Frontal cortex (tissue), 4 donors: ENCODE data around the gene CALU. TPM values are rescaled to one million over a fixed set of nuclear protein-coding genes. Genes with fewer than 3 reads are reported as not detected.

ENCODE experiments used
- DNase-seq, 2 donors: peaks; one replicate each; pipeline ENCODE4 v3.0.0; 2012; ENCODE audit warnings: low spot score in 2 of 2
- FAIRE-seq: peaks from 2 replicates; lab custom pipeline; 2012; peaks lifted over from hg19 to GRCh38; lab: Jason Lieb, UNC
- total RNA-seq: library from RNA; depleted of rRNA; stranded (reverse); fragments of >200 nt; gene quantifications from one replicate; pipeline ENCODE4 v1.2.3, GENCODE V29; 2014
- donor health status: control.
- donor health status: control.
- donor health status: control.

The CALU gene
- total RNA-seq, 1 donor from 2014 or later = 55.0 TPM

DNA sequence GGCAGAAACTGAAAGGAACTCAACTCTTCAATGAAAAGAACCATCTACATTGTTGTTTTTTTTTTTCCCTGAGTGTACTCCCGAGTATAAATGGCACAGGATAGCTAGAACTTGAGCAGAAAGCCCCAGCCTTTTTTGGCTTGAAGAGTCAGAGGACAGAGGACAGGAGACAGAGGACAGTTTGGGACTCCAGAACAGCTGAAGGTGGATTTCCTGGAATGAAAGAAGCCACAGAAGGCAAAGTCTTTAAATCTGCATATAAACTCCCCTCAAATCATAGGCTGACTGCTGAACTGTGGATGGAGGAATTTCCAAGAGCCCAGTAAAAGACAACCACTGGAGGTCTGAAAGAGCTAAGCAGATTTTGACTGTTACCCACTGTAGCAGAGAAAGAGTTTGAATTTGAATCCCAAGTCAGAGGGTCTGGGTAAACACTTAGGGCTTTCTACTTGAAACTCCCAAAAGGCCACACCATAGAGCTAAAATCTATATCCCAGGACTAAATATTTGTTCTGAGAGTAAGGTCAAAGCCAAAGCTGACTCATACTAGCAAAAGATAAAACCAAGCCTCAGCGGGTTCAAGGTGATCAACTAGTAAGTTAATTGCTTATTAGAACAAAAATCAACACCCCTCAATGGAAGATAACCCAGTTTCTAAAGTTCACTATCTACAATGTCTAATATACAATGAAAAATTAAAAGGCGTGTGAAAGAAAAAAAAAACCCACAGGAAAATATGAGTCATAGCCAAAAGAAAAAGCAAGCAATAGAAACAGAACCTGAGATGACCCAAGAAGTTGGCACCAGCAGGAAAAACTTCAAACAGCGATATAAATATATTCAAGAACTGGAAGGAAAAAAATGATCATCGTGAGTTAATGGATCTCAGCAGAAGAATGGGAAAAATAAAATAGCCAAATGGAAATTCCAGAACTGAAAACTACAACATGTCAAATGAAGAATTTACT lies 38.3 kb downstream of the CALU start:
- DNase-seq (no peak), FAIRE-seq (no peak)

DNA sequence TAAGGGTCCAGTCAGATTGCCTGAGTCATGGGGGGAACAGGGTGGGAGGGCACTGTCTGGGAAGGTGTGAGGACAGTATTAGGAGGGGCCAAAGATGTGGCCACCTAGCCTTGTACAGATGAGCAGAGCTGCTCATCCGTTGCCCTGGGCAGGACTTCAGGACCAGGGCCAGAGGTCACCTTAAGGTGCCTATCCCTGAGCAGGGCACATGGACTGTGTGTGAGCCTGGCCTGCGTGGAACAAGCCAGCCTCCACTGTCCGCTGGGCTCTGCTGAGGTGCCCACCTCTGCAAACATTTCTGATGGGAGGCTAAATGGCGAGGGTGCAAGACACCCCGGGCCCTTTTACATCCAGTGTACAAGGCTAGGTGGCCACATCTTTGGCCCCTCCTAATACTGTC lies 39.8 kb downstream of the CALU start:
- DNase-seq (no peak), FAIRE-seq (no peak)

DNA sequence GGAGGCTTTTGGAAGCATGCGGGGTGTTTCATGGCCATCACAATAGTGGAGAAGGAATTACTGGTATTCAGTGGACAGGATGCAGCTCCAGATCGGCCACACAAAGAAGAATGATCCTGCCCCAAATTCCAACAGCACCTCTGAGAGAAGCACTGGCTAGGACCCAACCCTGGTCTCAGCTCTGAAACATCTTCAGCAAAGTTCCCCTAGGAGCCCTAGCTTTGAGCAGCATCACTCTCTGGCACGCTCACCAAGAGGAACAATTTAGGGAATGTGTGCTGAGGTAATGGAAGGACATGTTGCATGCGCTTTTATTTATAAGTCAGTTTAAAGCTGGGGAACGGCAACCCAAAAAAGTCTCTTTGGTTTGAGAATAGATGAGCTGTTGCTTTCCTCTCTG lies 42.0 kb downstream of the CALU start:
- FAIRE-seq (no peak), DNase-seq (no peak)

DNA sequence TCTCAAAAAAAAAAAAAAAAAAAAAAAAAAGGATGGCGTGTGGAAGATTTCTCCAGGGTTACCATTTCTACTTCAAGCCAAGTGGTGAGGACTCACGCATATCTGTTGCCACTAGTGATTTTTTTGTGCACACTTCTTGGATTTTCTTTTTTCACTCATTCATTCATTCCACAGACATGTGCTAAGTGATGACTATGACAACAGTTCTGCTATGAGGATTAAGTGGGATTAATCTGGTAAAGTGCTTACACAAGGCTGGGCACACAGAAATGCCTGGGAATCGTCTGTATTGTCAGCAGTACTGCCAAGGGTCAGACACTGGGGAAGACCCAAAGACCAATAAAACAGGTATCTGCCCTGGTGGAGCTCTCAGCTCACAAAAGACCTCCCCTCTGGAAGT lies 42.7 kb downstream of the CALU start:
- FAIRE-seq = no peak
- DNase-seq = no peak

DNA sequence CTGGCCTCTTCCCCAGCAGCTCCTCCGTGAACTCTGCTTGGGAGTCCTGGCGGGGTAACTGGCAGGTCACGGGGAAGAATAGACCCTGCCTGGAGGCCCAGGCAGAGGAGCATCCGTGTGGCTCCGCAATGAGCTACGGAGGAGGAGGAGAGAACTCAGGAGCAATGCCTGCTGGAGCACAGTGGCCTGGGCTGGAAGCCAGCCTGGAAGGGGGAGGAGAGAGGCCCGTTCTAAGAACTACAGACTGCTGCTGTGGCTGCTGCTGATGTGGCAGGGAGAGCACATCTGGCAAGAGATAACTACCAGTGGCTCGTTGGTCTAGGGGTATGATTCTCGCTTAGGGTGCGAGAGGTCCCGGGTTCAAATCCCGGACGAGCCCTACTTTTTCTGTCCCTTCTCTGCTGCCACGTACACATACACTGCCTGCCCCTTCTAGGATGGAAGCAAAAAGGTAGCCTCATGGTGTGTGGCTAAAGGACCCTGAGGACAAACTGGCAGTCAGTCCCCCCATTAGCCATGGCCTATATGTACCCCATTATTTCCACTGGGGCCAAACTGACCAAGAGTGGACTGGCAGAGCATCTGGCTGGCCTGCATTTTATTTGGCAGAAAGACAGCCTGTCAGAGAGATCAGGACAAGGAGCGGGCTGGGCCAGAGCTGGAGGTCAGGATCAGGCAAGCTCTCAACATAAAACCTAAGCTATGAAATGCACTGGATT lies 44.1 kb downstream of the CALU start:
- DNase-seq (no peak), FAIRE-seq (no peak)

DNA sequence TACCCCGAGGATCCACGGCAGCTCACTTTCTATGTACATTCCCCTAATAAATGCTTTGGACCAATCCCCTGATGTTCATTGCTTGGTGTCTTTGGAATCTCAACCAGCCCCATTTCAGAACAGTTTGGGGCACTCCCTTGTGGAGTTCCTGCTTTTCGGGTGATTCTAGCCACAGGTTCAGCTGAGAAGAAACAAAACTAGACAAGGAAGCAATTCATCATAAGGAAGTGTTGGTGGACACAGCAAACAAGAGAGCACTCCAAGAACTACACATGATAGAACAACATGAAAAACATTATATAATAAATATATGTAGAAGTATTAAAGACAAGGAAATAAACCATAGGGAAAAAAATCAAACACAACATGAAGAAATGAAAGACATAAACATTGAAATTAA lies 46.6 kb downstream of the CALU start:
- DNase-seq (no peak), FAIRE-seq (no peak)

DNA sequence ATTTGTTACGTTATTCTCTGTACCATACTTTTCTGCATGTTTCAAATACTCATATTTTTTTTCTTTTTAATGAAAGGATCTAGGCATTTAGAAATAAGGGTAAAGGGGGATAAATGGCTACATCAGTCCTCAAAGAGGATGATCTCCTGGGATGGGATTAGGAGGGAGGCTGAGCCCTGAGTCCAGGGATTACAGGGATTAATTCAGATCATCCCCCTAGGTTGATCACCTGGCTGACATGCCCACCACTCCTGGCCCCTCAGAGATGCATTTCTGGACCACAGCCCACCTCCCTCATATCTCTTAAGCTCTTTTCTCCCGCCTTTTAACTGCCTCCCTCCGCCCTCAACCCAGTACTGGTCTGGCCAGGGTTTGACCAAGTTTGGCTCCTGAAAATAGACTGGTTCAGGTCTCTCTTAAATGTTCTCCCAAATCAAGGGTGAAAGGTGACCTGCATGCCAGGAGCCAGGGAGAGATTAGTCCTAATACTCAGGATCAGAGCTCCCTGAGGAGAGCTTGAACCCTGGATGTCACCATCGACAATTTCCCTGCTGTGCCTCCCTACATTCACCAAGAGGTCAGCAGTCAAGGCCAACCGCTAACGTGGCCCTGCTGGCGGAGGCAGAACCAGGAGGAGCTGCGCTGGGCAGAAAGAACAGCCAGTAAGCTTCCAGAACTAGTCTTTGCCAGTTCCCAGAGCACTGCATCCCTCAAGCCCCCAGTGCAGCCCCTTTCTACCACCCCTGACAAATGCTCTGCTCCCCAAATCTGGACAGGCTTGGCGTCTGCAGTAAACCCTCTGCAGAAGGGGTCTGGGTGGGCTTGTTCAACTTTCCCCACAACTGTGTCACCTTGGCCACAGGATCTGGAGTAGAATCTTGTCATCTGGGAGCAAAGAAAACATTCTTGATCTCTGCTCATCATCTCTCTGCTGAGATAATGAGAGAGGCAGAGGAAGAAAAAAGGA lies 49.6 kb downstream of the CALU start:
- no peak for DNase-seq
- no peak for FAIRE-seq

DNA sequence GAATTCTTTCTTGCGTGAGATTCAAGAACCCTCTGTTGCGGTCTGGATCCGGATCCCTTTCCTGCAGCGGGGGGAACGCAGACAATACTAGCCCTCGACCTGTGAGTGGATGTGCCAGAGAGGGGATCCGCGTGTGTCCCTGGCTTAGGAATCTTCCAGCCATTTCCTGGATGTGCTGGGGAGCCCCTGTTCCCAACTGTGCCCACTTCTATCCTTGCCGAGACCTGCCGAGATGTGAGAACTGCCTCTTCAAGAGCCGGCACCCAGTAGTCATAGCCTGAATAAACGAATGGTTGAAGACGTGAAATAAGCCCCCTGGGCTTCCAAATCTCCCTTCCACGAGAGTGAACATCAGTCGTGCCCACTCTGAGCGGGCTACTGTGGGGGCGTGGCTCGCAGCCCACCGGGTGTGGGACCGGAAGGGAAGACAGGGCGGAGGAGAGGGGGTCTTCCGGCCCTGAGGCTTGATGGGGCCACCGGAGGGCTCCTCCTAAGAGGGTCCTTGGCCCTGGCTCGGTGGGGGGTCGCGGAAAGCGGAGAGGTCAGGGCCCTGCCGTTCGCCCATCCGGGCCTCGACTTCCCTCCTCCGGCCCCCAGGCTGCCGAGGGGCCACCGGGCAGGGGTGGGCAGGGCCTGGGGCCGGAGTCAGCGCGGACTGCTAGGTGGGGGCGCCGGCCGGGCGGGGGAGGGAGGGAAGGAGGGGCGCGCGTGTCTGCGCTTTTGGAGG lies 51.3 kb downstream of the CALU start:
- no peak for FAIRE-seq
- DNase-seq = no peak

DNA sequence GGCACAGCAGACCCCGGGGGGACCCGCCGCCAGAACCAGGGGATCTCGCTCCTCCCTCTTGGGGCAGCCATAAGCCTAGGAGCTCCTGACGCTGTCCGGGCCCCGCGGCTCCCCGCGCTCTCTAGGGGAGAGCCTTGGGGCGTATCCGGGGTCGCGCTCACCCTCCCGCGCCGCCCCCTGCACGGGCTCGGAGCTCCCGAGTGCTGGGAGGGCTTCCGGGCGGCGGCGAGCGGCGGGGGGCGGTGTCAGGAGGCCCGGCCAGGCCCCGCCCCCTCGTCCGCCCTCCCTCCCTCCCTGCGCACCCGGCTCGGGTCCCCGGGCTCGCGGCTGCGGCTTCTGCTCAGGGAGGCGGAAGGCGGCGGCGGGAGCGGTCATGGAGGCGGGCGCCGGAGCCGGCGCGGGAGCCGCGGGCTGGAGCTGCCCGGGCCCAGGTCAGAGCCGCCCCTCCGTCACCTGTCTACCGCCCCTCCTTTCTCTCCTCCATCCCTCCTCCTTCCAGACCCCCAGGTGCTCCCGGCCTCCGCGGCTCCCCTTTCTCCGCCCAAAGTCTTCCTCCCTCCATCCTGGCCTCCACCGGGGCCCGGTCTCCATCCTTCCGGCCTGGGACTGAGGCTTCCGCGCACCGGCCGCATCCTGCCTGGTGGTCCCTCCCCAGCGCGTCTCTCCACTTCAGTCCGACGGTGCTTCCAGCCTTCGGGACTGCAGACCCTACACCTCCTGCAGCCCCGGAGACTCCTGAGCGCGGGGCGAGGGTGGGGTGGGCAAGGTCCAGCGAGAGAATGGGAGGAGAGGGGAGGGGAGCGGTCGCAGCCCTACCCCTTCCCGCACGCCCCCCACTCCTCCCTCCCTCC lies 52.2 kb downstream of the CALU start, which contains the start of gene CCDC136:
Gene CCDC136, plus strand, starts transcription at position 848 of the 851 bp plus-strand sequence. CDS start 444 bp downstream, outside the sequence.
- peak; percentile 82 for DNase-seq
- FAIRE-seq = no peak

DNA sequence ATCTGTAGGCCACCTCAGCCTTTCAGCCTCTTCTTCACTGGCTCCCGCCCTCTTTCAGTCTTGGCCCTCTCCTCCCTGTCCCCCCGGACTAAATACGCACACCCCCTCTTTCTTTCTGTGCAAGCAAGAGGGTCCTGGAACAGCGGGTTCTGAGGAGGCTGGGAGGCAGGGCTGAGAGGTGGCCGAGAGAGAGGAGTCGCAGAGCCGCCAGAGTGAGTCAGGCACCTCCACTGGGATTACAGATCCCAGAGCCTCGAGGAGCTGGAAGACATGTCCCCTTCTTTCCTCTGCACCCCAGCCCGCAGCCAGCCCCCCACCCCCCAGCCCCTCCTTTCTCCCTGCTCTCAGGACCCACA lies 52.8 kb downstream of the CALU start:
- no peak for FAIRE-seq
- peak in 1 of 2 donors; percentile 49 for DNase-seq

DNA sequence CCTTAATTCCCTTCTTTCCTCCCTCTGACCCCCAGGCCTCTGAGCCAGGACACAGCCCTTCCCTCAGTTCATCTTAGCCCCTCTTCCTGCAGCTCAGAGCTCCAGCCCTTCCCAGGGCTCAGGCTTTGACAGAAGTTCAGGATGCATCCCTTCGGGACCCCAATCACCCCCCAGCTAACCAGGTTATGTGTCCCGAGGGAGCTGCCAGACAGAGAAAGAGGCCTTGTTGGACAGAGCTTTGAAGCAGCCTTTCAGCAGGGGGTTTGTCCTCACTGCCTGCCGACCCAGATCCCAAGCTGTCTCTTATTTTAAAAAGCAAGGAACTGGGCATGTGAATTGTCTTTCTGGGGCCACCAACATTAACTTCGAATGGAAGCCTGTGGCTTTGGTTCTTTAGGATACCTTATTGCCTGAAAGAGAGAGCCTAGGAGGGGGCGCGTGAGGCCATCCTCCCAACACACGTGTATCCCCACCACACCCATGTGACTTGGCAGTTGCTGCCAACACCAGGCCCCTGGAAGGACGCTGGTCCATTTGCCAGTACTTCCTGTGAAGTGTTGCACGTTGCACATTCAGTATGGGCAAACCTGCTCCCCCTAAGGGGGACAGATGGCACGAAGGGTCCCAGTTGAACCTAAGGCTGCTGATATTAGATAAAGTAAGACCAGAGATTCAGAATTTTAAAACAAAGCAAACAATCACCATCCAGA lies 53.5 kb downstream of the CALU start:
- DNase-seq = no peak

DNA sequence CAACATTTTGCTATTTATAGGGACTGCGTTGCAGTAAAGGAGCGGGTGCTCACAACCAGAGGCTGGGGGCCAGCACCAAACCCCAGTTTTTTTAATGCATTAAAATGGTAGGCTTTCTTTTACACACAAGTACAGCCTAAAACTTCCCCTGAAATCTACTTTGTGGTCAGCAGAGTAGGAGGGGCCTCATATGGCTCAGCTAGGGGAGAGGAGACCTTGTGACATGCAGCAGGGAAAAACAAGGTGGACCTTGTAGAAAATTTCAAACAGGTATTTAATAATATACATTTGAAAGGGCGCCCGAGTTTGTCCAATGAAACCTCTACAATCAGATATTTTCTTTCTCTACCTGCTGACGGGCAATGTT lies 54.0 kb downstream of the CALU start:
- no peak for DNase-seq
- FAIRE-seq = no peak

More for the DNA sequence above, 53.5 kb downstream of the CALU start:
- no peak for FAIRE-seq

DNA sequence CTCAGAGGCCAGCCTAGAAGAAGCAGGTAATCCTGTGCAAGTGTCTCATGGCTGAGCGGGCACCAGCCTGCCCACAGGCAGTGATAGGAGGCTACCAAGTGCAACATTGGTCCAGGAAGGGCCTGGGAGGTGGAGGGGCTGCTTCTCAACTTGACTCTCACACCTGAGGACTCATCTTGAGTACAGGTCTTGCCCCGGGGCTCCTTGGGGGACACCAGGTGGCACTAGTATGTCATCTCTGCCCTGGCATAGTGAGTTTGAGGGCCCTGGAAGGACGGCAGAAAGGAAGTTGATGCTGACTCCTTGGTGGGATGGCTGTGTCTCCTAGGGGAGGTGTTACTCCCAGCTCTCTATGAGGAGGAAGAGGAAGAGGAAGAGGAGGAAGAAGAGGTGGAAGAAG lies 54.9 kb downstream of the CALU start:
- FAIRE-seq (no peak), DNase-seq (no peak)

DNA sequence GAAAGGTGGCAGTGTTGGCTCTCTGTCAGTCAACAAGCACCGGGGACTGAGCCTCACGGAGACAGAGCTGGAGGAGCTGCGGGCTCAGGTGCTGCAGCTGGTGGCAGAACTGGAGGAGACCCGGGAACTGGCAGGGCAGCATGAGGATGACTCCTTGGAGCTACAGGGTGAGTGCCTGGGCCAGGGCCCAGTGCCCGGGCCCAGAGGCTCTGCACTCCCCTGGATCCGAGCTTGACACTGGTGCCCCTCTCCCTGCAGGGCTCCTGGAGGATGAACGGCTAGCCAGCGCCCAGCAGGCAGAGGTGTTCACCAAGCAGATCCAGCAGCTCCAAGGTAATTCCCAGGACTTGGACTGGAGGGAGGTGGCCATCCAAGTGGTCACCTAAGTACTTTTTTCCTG lies 55.3 kb downstream of the CALU start:
- DNase-seq (no peak), FAIRE-seq (no peak)

DNA sequence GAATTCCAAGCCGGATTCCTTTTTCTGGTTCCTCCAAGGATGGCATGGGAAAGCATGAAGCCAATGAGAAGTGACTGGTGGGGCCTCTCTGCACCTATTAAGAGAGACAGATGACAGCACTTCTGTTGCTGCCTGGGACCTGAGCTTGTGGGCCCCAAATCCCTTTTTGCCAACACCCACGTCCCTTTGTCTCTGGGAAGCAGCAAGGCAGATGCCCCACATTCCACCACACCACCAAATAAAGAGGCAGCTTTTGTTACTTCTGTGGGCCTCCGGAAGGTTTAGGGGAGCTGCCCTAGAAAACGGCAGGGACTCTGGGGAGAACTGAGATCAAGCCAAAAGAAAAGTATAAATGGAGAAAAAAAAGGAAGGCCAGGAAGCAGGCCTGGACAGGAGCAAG lies 56.0 kb downstream of the CALU start:
- FAIRE-seq = no peak

DNA sequence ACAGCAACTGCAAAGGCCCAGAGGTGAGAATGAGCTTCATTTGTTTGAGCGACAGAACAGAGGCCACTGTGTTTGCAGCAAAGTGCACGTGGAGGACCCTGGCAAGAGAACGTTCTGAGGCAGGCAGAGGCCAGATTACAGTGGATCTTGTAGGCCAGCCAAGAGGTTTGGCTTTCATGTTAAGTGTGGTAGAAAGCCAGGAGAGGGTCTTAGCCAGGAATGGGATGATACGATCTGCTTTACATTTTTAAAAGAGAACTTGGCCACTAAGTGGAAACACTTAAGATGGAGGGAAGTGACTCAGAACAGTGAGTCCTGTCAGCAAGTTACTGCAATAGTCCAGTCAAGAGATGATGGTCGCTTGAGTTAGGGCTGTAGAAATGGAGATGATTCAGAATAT lies 57.2 kb downstream of the CALU start:
- DNase-seq (no peak), FAIRE-seq (no peak)

More for the DNA sequence above, 56.0 kb downstream of the CALU start:
- DNase-seq = no peak

DNA sequence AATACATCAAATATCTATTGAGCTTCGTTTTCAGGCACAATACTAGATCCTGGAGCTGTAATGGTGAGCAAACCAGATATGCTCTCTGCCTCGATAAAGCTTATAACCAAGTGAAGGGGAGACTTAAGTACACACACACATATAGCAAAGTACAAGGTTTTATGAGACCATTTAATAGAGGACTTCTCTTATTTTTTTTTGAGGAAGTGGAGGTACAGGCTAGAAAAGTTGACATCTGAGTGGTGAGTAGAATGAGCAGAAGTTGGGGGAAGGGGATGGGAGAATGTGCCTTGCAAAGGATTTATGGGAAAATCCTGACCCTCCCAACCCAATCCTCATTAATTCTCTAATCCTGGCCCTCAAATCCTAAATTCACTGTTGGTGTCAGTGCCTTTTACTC lies 60.3 kb downstream of the CALU start:
- DNase-seq (no peak), FAIRE-seq (no peak)

DNA sequence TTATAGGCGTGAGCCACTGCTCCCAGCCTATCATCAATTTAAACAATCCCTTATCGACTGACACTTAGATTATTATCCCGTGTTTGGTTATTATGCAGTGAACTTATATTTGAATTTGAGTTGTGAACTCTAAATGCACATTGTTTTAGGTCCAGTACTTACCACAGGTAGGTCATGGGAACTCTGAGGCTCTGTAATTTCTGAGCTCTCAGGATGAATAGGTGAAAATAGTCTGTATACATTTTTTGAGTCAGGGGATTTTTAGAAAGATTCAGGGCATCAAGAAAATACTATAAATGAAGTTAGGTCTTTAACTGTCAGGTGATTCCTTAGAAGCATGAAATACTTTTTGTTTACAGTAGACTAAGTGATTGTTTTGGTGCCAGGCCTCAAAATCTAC lies 61.4 kb downstream of the CALU start:
- FAIRE-seq (no peak), DNase-seq (no peak)
